Measurements from ENCODE around the gene LAMP1. TPM values are rescaled to one million over a fixed set of nuclear protein-coding genes. Genes with fewer than 3 reads are reported as not detected.
"Not testable (repeated sequence)": the region's sequence is repeated elsewhere in the genome, so short reads cannot be mapped to it uniquely, and the experiment has no call there.

The LAMP1 gene
- total RNA-seq, 2 donors from 2014 or later: 203 to 216 TPM

- DNase-seq (peak in 1 of 2 donors; percentile 12), ATAC-seq (no peak)
- intact Hi-C loops (cut with DNase I, micrococcal nuclease): no loop called here
Measured at GRCh38 chr13:113367020-113367560, 70.1 kb downstream of the LAMP1 start.

GRCh38 chr13:113367771-113368170, 70.7 kb downstream of the LAMP1 start:
- ATAC-seq: no peak
- no peak for DNase-seq
- intact Hi-C loops (cut with DNase I, micrococcal nuclease): no loop called here

GRCh38 chr13:113368353-113368752, 71.3 kb downstream of the LAMP1 start:
- intact Hi-C loops (cut with DNase I, micrococcal nuclease); DNase-seq; ATAC-seq: not testable (repeated sequence)

GRCh38 chr13:113369189-113369588, 72.2 kb downstream of the LAMP1 start:
- intact Hi-C loops (cut with DNase I, micrococcal nuclease): no loop called here
- ATAC-seq: no peak
- peak in 1 of 2 donors; percentile 3 for DNase-seq

DNA sequence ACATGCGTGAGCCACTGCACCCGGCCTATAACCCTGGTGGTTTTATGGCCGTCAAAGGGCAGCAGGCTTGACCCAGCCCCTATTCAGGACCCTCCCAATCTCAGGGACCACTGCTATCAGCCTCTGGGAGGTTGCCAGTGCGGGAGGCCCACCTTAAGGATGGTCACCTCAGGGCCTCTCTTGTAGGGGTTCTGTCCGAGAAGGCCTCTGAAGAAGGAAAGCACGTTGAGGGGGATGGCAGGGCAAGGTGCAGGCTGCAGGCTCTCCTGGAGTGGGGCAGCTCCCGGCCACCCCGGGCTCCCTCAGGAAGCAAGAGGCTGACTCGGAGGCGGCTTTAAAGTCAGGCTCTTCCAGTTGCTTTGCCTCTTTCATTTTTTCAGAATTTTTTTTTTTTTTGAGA, 72.8 kb downstream of the LAMP1 start:
- no peak for ATAC-seq
- intact Hi-C loops (cut with DNase I, micrococcal nuclease): no loop called here
- peak in 1 of 2 donors; percentile 17 for DNase-seq

GRCh38 chr13:113371061-113371460, 74.0 kb downstream of the LAMP1 start:
- no peak for ATAC-seq
- DNase-seq: no peak
- intact Hi-C loops (cut with DNase I, micrococcal nuclease): no loop called here

GRCh38 chr13:113371701-113372100, 74.7 kb downstream of the LAMP1 start:
- ATAC-seq; intact Hi-C loops (cut with DNase I, micrococcal nuclease); DNase-seq: not testable (repeated sequence)

Small RNAs within 50 kb of the gene (microRNA-seq; reads per million reads assigned to microRNA genes)
- gene MIR8075: 0 reads per million in 2 donors

Other genes starting within 250 kb of the LAMP1 start
- gene F7, start 191.4 kb upstream of the LAMP1 start, total RNA-seq: under 1 TPM in 1 of 2 donors, not detected in 1; 0.17 TPM
- gene F10, start 174.4 kb upstream of the LAMP1 start, total RNA-seq: 1 to 10 TPM; 1.6 to 4.7 TPM
- not detected for gene PROZ, start 138.6 kb upstream of the LAMP1 start, total RNA-seq
- 10 to 100 TPM; 23.3 to 26.3 TPM for gene PCID2, start 88.6 kb upstream of the LAMP1 start, total RNA-seq
- 10 to 100 TPM; 53.2 to 63.0 TPM for gene CUL4A, start 87.6 kb upstream of the LAMP1 start, total RNA-seq
- gene GRTP1, start 66.9 kb downstream of the LAMP1 start, total RNA-seq: 10 to 100 TPM; 59.4 to 61.6 TPM
- gene ADPRHL1, start 156.2 kb downstream of the LAMP1 start, total RNA-seq: 1 to 10 TPM; 4.0 to 7.8 TPM
- gene DCUN1D2, start 193.5 kb downstream of the LAMP1 start, total RNA-seq: 10 to 100 TPM; 18.2 to 22.7 TPM

All from left colon (tissue), 2 donors.